HCT116 (cell line): Measurements from ENCODE around the gene ZBTB2. TPM values are rescaled to one million over a fixed set of nuclear protein-coding genes. Genes with fewer than 3 reads are reported as not detected.
A peak's percentile ranks its signal among the peaks of the same experiment; 100 is the strongest.

Experiments
- ATAC-seq: fragments of 200-7000 bp; cut with Tn5 transposase; 2 replicates; pipeline ENCODE4 v1.9.1; 2020; ENCODE audit warnings: mild to moderate bottlenecking, moderate library complexity
- BruUV-seq: library from RNA; stranded (reverse); fragments of 400-500 nt; replicated peaks from 2 replicates; lab custom pipeline; 2021; lab: Mats Ljungman, UMichigan
- CTCF ChIA-PET: fragments of 300-600 bp; sonication (Branson Sonifier 250); formaldehyde crosslinking; loops from one replicate; lab custom pipeline; 2021; ENCODE audit warnings: antibody characterized with exemption; lab: Charles Lee
- POLR2A ChIA-PET: fragments of 300-600, 350-600 bp; sonication (Branson Sonifier 250); formaldehyde crosslinking; loops from one replicate; lab custom pipeline; 2021; ENCODE audit warnings: antibody characterized with exemption; lab: Charles Lee
- RAD21 ChIA-PET, 2 experiments: fragments of 300-600 bp; sonication (Branson Sonifier 250); formaldehyde crosslinking; loops; one replicate each; lab custom pipeline; 2023; ENCODE audit warnings: low total read pairs in 2 of 2; ENCODE audit not compliant: uncharacterized antibody in 2 of 2, unreplicated experiment in 2 of 2, low non-redundant PET in 1 of 2; lab: Charles Lee
- DNase-seq: peaks from one replicate; pipeline ENCODE4 v3.0.0-alpha.2; 2010; ENCODE audit warnings: low read depth, low spot score
- H2AFZ ChIP-seq: fragments of 200-600 bp; shearing (Covaris generic), sonication (generic); 2 replicates; pipeline ENCODE4 v1.6.1; 2017; ENCODE audit warnings: low read depth, mixed run types, mixed read lengths, antibody characterized with exemption, low read length; ENCODE audit not compliant: poor library complexity, severe bottlenecking
- H3K27ac ChIP-seq: 2 replicates; pipeline ENCODE4 v1.5.1; 2012; ENCODE audit warnings: low read depth, low read length
- H3K27me3 ChIP-seq: fragments of 200-600 bp; sonication (generic); 2 replicates; pipeline ENCODE4 v1.6.1; 2016; ENCODE audit warnings: mixed run types, low read length, mixed read lengths; ENCODE audit not compliant: insufficient read depth
- H3K36me3 ChIP-seq, 2 experiments: fragments of 200-500 bp in 1 of 2; fragments of 200-600 bp in 1 of 2; sonication (Bioruptor generic) in 1 of 2; sonication (generic) in 1 of 2; 2 replicates each; pipeline versions ENCODE4 v1.5.1 to v1.6.1; 2014 to 2016; ENCODE audit warnings: low read length in 2 of 2, inconsistent platforms in 1 of 2, mixed read lengths in 1 of 2, mixed run types in 1 of 2; ENCODE audit not compliant: insufficient read depth in 2 of 2, control insufficient read depth in 1 of 2
- H3K4me1 ChIP-seq, 2 experiments: fragments of 200-600 bp in 1 of 2; sonication (generic) in 1 of 2; 2 replicates each; pipeline versions ENCODE4 v1.5.1 to v1.6.1; 2012 to 2017; ENCODE audit warnings: low read length in 2 of 2, inconsistent platforms in 1 of 2, mild to moderate bottlenecking in 1 of 2, mixed read lengths in 1 of 2, mixed run types in 1 of 2, moderate library complexity in 1 of 2; ENCODE audit not compliant: insufficient read depth in 2 of 2, control insufficient read depth in 1 of 2
- H3K4me2 ChIP-seq: fragments of 200-600 bp; sonication (generic); 2 replicates; pipeline ENCODE4 v1.6.1; 2017; ENCODE audit warnings: mixed run types, low read length, mixed read lengths
- H3K4me3 ChIP-seq, 2 experiments: fragments of 200-600 bp in 1 of 2; sonication (generic) in 1 of 2; replicated peaks in 1 of 2; 2 replicates each; pipeline ENCODE4 v1.5.1; 2011 to 2016; ENCODE audit warnings: low read length in 2 of 2, control low read depth in 1 of 2, low read depth in 1 of 2, mild to moderate bottlenecking in 1 of 2, mixed read lengths in 1 of 2, mixed run types in 1 of 2
- H3K79me2 ChIP-seq: fragments of 200-600 bp; sonication (generic); 2 replicates; pipeline ENCODE4 v1.6.1; 2017; ENCODE audit warnings: mild to moderate bottlenecking, mixed run types, low read length, moderate library complexity, mixed read lengths; ENCODE audit not compliant: insufficient read depth
- H3K9ac ChIP-seq: fragments of 200-600 bp; sonication (generic); 2 replicates; pipeline ENCODE4 v1.6.1; 2016; ENCODE audit warnings: low read length, mixed read lengths
- H3K9me2 ChIP-seq: fragments of 200-600 bp; sonication (generic), shearing (Covaris generic); 2 replicates; pipeline ENCODE4 v1.6.1; 2017; ENCODE audit warnings: mixed run types, mild to moderate bottlenecking, moderate library complexity; ENCODE audit not compliant: insufficient read depth
- H3K9me3 ChIP-seq, 2 experiments: fragments of 200-500 bp in 1 of 2; fragments of 200-600 bp in 1 of 2; sonication (Bioruptor generic) in 1 of 2; sonication (generic) in 1 of 2; 2 replicates each; pipeline ENCODE4 v1.6.1; 2014 to 2017; ENCODE audit warnings: low read length in 2 of 2, mixed read lengths in 2 of 2, inconsistent platforms in 1 of 2, low read depth in 1 of 2, mild to moderate bottlenecking in 1 of 2, mixed run types in 1 of 2, moderate library complexity in 1 of 2; ENCODE audit not compliant: control insufficient read depth in 1 of 2, insufficient read depth in 1 of 2
- H4K20me1 ChIP-seq: fragments of 200-600 bp; sonication (generic), shearing (Covaris generic); 2 replicates; pipeline ENCODE4 v1.6.1; 2017; ENCODE audit warnings: mixed run types, mild to moderate bottlenecking, moderate library complexity; ENCODE audit not compliant: insufficient read depth
- CBX3 ChIP-seq: IDR thresholded peaks from 2 replicates; pipeline ENCODE4 v1.6.1; 2012; ENCODE audit warnings: low read depth
- CTCF ChIP-seq, 3 experiments: fragments of 200-600 bp in 1 of 3; sonication (generic) in 1 of 3; IDR thresholded peaks in 2 of 3; conservative IDR thresholded peaks in 1 of 3; 2 replicates each; pipeline ENCODE4 v1.5.1; 2012 to 2017; ENCODE audit warnings: low read depth in 2 of 3, low read length in 2 of 3, antibody characterized with exemption in 1 of 3, borderline replicate concordance in 1 of 3, control low read depth in 1 of 3, mild to moderate bottlenecking in 1 of 3, mixed read lengths in 1 of 3, mixed run types in 1 of 3, moderate library complexity in 1 of 3; ENCODE audit not compliant: insufficient read depth in 1 of 3
- EGR1 ChIP-seq: IDR thresholded peaks from 2 replicates; pipeline ENCODE4 v1.6.1; 2012; ENCODE audit warnings: low read depth
- FOSL1 ChIP-seq: IDR thresholded peaks from 2 replicates; pipeline ENCODE4 v1.6.1; 2012; ENCODE audit warnings: low read depth
- RAD21 ChIP-seq: IDR thresholded peaks from 2 replicates; pipeline ENCODE4 v1.6.1; 2012; ENCODE audit warnings: low read depth, mild to moderate bottlenecking
- SP1 ChIP-seq: IDR thresholded peaks from 2 replicates; pipeline ENCODE4 v1.6.1; 2012; ENCODE audit warnings: low read depth
- TCF7L2 ChIP-seq: IDR thresholded peaks from 2 replicates; pipeline ENCODE4 v1.7.0; 2011; ENCODE audit warnings: borderline replicate concordance, inconsistent platforms; ENCODE audit not compliant: insufficient read depth, insufficient read length; ENCODE audit errors: extremely low read depth
- YY1 ChIP-seq: IDR thresholded peaks from 2 replicates; pipeline ENCODE4 v1.6.1; 2011; ENCODE audit warnings: low read length, low read depth, moderate library complexity, mild to moderate bottlenecking; ENCODE audit not compliant: insufficient replicate concordance; ENCODE audit errors: extremely low read depth
- ZFX ChIP-seq: fragments of 450-650 bp; IDR thresholded peaks from 2 replicates; pipeline ENCODE4 v1.6.1; 2017
- intact Hi-C: fragments of 100-400 bp; cut with micrococcal nuclease; formaldehyde crosslinking; loops from 2 replicates; pipeline ENCODE4 v1.10.0; 2022
- total RNA-seq: library from RNA; stranded (reverse); gene quantifications from one replicate; pipeline ENCODE4 v1.2.1, GENCODE V29; 2021; ENCODE audit not compliant: unreplicated experiment
- TF ChIP-seq, protein P1 (sequence below): IDR thresholded peaks from 2 replicates; pipeline ENCODE4 v1.6.1; 2012

ZBTB2 gene
- total RNA-seq, 1 experiment from 2014 or later: 12.5 TPM

GRCh38 chr6:151324488-151324825 lies 66.9 kb downstream of the ZBTB2 start:
- H3K9me2 ChIP-seq: no peaks in the 10 kb centered on the region
- H3K9ac ChIP-seq: peak overlapping the region; percentile 75
- TF ChIP-seq CBX3: no peak
- TF ChIP-seq RAD21: no peak
- TF ChIP-seq EGR1: peak; percentile 24; the same call in 1 of the 2 replicates
- TF ChIP-seq, all 23 proteins: peak for 1
- no TSS peak for BruUV-seq
- POLR2A ChIA-PET: interaction anchor here (0.6 to 7.7 kb wide), 18 partner anchors 19 to 507 kb away, joined by 3 to 75 read pairs (median 8); no protein-coding TSS in a partner anchor
- no peaks in the 10 kb centered on the region for H3K27me3 ChIP-seq
- peak overlapping the region; percentile 74 for H3K4me2 ChIP-seq
- no peak overlapping the region for H2AFZ ChIP-seq
- no peaks in the 10 kb centered on the region for H3K9me3 ChIP-seq
- no peak overlapping the region for H3K4me3 ChIP-seq
- H3K4me1 ChIP-seq: peaks cover 26 to 82% of the 10 kb centered on the region in 2 experiments
- peaks cover 10% of the 10 kb centered on the region; the same call in 1 of the 2 replicates for H4K20me1 ChIP-seq
- ATAC-seq: no peak
- peaks cover 0 to 30% of the 10 kb centered on the region in 2 experiments; a peak in 2 of 4 replicates for H3K36me3 ChIP-seq
- DNase-seq: no peak
- RAD21 ChIA-PET: interaction anchor here (0.5 to 2.2 kb wide), 11 partner anchors 10 to 433 kb away, joined by 3 to 28 read pairs (median 4); no protein-coding TSS in a partner anchor
- CTCF ChIA-PET: interaction anchor here (0.6 to 3.5 kb wide), 28 partner anchors 9 to 507 kb away, joined by 3 to 60 read pairs (median 4); no protein-coding TSS in a partner anchor
- intact Hi-C loops: loop anchor here (1.0 to 5.0 kb wide), 4 partner anchors 117 to 432 kb away; no protein-coding TSS in a partner anchor
- H3K27ac ChIP-seq: peak overlapping the region; percentile 65
- peaks cover 99% of the 10 kb centered on the region for H3K79me2 ChIP-seq

GRCh38 chr6:151323791-151324487 lies 67.4 kb downstream of the ZBTB2 start:
- intact Hi-C loops: loop anchor here (1.0 to 5.0 kb wide), 4 partner anchors 117 to 431 kb away; no protein-coding TSS in a partner anchor
- Histone ChIP-seq H3K4me1 (peaks cover 26 to 77% of the 10 kb centered on the region in 2 experiments), H4K20me1 (peaks cover 7% of the 10 kb centered on the region; the same call in 1 of the 2 replicates), H3K4me2 (peak overlapping the region; percentile 74), H3K9me2 (no peaks in the 10 kb centered on the region), H3K4me3 (no peak overlapping the region), H3K9me3 (no peaks in the 10 kb centered on the region), H3K79me2 (peaks cover 98% of the 10 kb centered on the region), H3K36me3 (peaks cover 0 to 28% of the 10 kb centered on the region in 2 experiments; a peak in 2 of 4 replicates), H3K27ac (peak overlapping the region; percentile 65), H3K27me3 (no peaks in the 10 kb centered on the region), H3K9ac (peak overlapping the region; percentile 75), H2AFZ (no peak overlapping the region)
- BruUV-seq: no TSS peak
- ChIA-PET RAD21 (interaction anchor here (0.5 to 2.2 kb wide), 11 partner anchors 11 to 432 kb away, joined by 3 to 28 read pairs (median 4); no protein-coding TSS in a partner anchor), CTCF (interaction anchor here (0.8 to 3.5 kb wide), 26 partner anchors 11 to 507 kb away, joined by 3 to 60 read pairs (median 4); no protein-coding TSS in a partner anchor), POLR2A (interaction anchor here (0.6 to 7.7 kb wide), 16 partner anchors 19 to 507 kb away, joined by 3 to 75 read pairs (median 9); no protein-coding TSS in a partner anchor)
- TF ChIP-seq YY1 (no peak), ZFX (no peak), FOSL1 (no peak), TCF7L2 (no peak), SP1 (peak; percentile 30; the same call in 1 of the 2 replicates), CTCF (IDR thresholded peaks at IDR 0.05 in 2 of 3, conservative IDR thresholded peaks at IDR 0.05 in 1 of 3; ENCODE audit: borderline replicate concordance in 1 of 3, insufficient read depth in 1 of 3, low read depth in 2 of 3, low read length in 2 of 3) (peak; percentile 65 to 98 (median 93)), CBX3 (peak; percentile 84; the same call in 1 of the 2 replicates), RAD21 (peak; percentile 97)
- TF ChIP-seq, protein P1, sequence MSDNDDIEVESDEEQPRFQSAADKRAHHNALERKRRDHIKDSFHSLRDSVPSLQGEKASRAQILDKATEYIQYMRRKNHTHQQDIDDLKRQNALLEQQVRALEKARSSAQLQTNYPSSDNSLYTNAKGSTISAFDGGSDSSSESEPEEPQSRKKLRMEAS: peak; percentile 46; the same call in 1 of the 2 replicates
- ATAC-seq: peak; percentile 67
- peak; percentile 72 for DNase-seq
